ENCODE measurements around the gene CCR8.
"Not testable (repeated sequence)": the region's sequence is repeated elsewhere in the genome, so short reads cannot be mapped to it uniquely, and the experiment has no call there.

Gene CCR8

DNA sequence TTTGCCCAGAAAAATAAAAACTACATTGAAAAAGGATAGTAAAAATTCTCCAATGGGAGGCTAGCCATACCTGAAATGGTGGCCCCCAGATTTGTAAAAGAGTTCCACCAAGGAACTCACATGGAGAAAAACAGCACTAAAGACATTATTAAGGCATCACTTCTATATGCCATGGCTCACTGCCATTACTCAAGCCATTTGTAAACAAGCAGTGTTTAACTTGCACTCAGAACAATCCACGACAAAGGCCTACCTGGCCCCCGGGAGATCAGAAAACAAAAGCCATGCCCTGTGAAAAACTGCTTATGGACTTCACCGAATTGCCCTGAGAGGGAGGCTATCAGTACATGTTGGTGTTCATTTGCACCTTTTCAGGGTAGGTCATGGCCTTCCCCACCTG, 19.6 kb downstream of the CCR8 start:
- DNase-seq (ENCODE audit: low read depth): no peak

- no peak for DNase-seq (ENCODE audit: low read depth)
Observed at GRCh38 chr3:39350714-39351113, 21.2 kb downstream of the CCR8 start.

DNA sequence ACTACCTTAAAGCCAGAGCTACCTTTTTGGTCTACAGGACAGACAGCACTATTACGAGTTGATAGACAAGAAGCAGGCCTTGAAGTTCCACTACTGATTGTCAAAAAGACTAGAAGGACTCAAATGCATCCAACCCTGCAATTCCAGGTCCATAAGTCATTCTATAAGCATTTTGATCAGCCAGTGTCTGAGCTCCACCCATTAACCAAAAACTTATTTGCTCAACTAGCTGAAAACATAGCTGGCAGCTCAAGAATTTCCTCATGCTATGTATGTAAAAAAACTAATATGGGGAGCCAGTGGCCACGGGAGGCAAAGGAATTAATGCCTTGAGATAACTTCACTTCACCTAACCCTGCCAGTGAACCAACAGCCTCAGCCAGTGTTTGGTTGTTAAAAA, 21.6 kb downstream of the CCR8 start:
- not testable (repeated sequence) for DNase-seq (ENCODE audit: low read depth)

GRCh38 chr3:39353168-39353927, 23.8 kb downstream of the CCR8 start:
- not testable (repeated sequence) for DNase-seq (ENCODE audit: low read depth)

DNA sequence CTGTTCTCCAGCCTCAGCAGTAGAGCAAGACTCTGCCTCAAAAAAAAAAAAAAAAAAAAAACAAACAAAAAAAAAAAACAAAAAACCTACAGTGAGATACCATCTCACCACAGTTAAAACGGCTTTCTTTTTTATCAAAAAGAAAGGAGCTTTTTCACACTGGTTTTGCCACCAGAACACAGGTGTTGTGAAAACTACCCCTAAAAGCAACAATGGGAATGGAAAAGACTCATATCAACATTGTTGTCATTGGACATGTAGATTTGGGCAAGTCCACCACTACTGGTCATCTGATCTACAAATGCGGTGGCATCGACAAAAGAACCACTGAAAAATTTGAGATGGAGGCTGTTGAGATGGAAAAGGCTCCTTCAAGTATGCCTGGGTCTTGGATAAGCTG, 28.8 kb downstream of the CCR8 start:
- no peak for DNase-seq (ENCODE audit: low read depth)

DNA sequence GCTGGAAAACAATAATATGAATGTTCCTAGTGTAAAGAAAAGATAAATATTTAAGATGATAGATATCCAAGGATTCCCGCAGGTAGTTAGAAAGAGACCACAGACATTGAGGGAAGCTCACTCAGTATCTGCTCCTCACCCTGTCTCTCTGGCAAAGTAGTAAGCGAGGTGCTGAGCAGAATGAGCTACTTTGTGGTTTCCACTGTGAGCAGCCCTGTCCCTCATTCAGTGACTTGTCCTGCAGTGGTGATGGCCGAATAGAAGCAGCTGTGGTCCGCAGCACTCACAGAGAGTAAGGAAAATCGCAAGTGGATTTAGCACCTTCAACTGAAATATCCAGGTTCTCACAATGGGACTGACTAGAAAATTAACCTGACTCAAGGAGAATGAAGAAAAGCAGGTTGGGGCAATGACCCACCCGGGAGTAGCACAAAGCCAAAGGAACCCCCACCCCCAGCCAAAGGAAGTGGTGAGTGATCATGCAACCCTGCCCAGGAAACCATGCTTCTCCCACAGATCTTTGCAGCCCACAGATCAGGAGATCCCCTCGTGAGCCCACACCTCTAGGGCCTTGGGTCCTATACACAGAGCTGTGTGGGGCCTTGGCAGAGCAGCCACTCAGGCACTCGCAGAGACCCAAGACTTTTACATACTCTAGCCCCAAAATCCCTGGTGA, 31.9 kb downstream of the CCR8 start:
- no peak for DNase-seq (ENCODE audit: low read depth)

- DNase-seq (ENCODE audit: low read depth): no peak
Observed at GRCh38 chr3:39362192-39362591, 32.7 kb downstream of the CCR8 start.

DNA sequence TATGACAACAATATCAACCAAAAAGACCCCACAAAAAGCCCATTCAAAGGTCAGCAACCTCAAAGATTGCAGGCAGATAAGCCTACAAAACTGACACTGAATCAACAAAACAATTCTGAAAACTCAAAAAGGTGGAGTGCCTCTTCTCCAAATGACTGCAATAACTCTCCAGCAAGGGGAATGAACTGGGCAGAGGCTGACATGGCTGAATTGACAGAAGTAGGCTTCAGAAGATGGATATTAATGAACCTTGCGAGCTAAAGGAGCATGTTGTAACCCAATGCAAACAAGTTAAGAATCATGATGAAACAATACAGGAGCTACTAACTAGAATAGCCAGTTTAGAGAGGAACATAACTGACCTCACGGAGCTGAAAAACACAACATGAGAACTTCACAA, 33.3 kb downstream of the CCR8 start:
- no peak for DNase-seq (ENCODE audit: low read depth)

DNA sequence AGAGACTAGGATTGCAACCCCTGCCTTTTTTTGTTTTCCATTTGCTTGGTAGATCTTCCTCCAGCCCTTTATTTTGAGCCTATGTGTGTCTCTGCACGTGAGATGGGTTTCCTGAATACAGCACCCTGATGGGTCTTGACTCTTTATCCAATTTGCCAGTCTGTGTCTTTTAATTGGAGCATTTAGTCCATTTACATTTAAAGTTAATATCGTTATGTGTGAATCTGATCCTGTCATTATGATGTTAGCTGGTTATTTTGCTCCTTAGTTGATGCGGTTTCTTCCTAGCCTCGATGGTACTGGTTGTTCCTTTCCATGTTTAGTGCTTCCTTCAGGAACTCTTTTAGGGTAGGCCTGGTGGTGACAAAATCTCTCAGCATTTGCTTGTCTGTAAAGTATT, 40.9 kb downstream of the CCR8 start:
- DNase-seq (ENCODE audit: low read depth): not testable (repeated sequence)

DNA sequence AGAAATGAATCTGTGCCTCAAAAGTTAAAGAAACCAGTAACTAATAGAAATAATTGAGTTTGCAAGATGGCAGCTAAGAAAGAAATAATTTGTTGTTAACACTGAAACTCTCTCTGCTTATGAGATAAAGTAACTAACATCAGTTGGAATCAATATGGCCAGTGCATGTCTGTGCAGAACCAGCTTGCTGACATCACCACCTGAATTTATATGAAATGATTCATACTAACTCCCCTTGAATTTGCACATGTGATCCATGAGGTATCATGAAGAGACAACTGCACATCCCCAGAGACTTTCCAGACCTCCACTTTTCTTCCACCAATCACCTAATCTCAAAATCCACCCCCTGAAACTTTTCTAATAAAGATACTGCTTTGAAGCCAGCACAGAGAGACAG, 43.3 kb downstream of the CCR8 start:
- no peak for DNase-seq (ENCODE audit: low read depth)

DNA sequence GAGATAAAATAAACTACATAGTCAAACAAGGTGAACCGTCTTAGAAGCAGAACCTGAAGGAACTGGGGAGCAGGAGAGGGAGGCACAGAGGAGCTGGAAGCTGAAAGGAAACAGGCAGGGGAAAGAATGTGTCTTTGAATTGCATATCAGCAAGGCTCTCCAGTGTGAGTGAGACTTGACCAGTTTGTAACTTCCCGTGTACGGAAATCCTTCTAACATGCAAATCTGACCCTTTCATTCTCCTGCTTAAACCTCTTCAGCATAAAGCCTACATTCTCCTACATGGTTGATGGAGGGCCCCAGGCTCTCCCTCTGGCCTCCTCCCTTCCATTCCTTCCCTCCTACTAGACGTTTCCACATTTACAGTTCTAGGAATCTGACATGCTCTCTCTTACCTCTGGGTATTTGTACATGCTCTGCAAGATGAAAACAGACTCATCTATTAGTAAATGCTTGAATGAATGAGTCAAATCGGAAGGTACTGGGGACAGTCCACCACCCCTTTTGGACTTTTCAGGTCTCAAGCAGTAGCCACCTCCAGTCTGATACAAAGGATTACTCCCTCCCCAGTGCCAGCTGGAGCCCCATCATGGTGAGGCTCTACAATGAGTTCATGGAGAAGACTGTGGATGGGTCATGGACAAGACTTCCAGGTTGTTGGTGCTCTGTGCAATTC, 47.6 kb downstream of the CCR8 start:
- no peak for DNase-seq (ENCODE audit: low read depth)

- DNase-seq (ENCODE audit: low read depth): no peak
Observed at GRCh38 chr3:39378088-39378487, 48.6 kb downstream of the CCR8 start.

- no peak for DNase-seq (ENCODE audit: low read depth)
Observed at GRCh38 chr3:39378957-39379777, 49.7 kb downstream of the CCR8 start.

DNA sequence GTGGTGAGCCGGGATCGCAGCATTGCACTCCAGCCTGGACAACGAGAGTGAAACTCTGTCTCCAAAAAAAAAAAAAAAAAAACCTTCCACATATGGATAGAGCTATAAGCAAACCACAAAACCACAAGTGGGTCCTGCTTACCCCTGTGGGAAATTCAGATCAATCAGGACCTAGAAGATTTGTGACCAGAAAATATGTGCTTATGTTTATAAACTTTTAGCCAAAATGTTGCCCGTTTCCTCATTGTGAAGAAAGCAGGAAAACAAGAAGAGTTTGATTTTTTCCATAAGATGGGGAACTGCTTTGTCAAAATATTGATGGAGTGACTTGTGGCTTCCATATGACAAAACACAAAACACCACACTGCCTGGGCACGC, 50.3 kb downstream of the CCR8 start:
- no peak for DNase-seq (ENCODE audit: low read depth)

DNA sequence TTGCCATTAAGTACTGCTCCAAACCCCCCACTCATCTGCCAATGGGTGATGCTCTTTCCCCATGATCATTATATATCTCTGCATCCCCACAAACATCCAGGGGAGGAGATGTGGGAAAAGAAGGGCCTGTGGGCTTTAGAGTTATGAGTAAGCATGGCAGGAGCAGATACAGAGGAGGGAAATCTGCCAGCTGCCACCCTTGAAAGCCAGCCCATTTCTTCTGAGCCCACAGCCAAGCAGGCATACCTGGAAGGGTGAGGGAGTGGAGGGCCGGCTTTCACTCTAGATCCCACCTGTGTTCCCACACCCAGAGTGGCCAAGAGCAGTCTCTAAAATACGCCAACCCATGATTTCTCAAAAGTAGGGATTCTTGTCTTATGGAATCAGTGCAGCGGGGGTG, 51.9 kb downstream of the CCR8 start:
- DNase-seq (ENCODE audit: low read depth): no peak

Data from GM04504 (cell line).